HG02610 (cell line): ENCODE data around the gene SEMA5A.

Source experiments
- ATAC-seq: cut with Tn5 transposase; IDR thresholded peaks from one replicate; pipeline ENCODE4 v1.9.1; 2021; ENCODE audit warnings: mild to moderate bottlenecking, moderate library complexity; ENCODE audit not compliant: unreplicated experiment

Gene SEMA5A

DNA sequence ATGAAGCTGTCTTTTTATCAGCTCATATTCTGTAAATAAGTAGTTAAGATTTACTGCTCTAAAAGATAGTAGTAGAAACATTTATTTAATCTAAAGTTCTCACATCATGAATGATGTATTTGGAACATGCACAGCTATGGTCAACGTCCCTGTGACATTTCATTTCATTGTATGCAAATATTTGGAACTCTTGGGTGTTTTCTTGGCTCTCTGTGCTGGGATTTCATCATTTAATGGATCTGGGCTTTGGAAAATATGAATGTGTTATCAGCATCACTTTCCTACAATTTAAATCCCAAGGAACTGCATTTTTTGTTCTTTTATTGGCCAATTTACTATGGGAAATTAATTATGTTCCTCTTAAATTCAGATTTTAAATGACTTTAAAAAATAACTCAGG is 462.9 kb downstream of the SEMA5A start:
- no peak for ATAC-seq

DNA sequence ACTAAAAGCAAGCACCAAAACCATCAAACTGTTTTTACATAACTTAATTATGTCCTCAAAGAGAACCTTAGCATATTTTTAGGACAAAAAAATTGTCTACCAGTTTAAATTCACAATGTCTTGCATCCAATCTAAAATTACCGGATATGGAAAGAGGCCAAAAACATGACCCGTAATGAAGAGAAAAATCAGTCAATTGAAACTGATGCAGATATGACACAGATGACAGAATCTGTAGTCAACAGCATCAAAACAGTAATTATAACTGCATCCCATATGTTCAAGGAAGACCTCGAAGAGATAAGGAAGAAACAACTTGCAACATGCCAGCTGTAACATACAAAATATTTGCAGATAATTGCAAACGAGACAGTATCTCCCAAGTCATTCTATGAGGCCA is 473.2 kb downstream of the SEMA5A start:
- ATAC-seq, result no peak

DNA sequence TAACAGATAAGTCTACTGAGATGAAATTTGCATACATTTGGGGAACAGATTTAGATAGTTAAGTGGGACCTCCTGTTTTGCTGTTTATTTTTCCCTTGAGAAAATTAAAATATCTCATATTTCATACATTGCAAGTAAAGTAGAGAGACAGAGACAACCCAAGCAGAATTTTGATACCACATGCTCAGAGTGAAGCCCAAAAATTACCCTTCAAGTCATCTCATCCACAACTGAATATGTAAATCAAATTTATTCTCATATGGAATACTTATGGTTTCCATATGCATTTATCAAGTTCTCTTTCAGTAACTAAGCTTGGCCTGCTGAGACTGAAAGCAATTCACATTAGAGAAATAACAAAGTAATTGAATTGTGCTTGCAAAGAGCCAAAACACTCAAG is 474.4 kb downstream of the SEMA5A start:
- ATAC-seq, result no peak

DNA sequence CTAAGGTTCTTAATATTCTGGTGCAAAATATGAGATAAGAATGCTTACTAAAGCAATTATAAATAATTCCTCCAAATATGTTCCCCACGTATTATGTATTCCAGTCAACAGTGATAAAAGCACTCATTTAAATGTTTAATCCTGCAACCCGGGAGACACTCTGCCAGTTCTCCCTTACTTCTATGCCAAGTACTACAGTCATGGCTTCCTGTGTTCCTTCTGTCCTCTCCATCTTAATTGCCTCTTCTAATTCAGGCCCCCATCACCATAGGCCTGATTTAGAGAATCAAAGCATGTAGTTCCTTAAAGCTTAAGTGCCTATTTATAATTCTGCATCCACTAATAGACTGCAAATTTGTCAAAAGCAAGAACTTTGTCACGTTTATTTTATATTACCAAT is 474.8 kb downstream of the SEMA5A start:
- ATAC-seq, result no peak

DNA sequence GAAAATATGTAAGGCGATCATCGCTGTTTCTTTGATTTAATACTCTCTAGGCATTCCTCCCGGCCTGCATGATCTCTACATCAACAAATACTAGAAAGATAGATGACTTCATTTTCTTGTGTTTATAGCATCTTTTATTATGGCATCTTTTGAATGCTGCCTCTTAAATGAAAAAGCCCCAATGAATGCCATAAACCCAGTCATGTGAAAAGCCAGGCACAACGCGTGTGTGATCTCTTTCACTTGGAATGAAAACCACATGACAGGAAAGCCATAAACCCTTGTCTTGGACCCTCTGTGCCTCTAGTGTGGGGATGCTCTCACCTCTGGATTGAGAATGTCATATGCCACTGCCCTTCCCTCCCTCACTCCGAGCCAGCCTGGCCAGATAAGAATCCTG is 476.2 kb downstream of the SEMA5A start:
- no peak for ATAC-seq

DNA sequence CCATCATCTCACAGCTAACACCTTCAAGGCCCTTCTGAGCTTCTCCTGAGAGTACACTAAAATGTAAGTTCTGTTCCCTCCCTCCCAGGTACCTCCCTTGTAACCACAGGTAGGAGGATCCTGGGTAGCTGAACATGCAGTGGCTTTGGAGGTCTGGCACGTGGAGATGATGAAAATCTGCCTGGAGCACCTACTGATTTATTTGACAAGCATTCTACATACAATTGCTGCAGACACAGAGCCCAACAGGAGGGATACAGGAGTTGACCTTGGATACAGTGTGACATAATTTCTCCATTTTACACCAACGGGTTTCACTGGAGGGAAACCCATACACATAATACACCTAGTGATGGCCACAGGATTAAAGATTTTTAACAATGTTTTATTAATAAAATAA is 478.7 kb downstream of the SEMA5A start:
- no peak for ATAC-seq

DNA sequence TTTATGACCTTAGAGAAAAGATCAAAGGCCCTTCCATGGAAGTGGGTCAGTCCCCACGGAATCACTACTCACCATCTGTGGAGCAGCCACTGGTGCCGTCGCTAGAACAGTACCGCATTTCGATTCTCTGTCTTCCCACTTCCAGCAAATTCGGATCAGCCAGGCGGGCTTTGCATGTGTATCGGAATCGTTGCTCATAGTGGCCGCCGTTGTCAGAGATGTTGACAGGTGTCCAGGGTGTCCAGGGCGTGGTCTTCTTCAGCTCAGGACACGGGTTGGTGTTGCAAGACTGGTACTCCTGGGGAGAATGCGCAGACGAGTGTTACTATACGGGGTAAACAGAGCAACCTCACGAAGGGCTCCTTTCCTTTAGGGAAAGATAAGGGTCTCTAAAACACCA is 479.5 kb downstream of the SEMA5A start:
- no peak for ATAC-seq

DNA sequence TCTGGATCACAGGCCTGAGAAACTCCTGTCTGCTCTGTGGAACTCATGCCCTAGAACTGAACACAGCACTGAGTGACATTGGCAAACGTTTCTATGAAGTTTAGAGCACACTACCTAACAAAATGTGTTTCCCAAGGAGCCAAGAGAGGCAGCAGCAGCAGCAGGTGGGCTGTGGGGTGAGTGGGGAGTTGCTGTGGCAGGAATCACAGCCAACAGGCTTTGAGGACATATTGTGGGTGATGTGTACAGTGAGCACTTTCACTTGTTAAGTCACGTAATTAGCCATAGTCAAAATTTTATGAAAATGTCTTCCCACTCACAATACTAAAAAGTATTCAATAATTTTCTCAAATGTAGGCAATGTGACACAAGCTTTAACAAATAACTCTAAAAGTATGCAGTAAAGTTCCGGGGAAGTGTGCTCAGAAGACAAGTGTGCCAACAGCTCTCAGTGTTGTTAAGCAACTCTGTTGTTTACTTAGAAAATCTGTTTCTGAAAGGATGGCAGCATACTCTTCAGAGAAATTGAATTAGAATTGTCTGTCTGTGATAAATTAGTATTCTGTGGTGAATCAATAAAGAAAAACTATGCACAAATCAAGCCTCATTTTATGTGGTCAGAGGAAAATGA is 482.1 kb downstream of the SEMA5A start:
- no peak for ATAC-seq

DNA sequence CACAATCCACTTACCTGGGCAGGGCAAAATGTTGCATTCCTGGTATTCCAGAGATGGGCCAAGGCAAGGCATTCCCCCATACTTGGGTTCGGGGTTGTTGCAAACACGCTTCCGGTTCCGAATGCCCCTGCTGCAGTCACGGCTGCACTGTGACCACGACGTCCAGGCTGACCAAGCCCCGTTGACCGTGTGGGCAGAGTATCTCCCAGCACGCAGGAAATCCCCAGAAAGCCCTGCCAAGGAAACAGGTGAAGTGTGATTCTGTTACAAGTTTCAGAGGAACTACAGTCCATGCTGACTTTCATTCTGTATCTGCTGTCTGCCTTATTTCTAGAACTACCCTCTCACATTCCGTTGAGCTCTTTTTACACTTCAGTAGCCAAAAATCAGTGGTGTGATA is 483.0 kb downstream of the SEMA5A start:
- peak; percentile 46 for ATAC-seq

DNA sequence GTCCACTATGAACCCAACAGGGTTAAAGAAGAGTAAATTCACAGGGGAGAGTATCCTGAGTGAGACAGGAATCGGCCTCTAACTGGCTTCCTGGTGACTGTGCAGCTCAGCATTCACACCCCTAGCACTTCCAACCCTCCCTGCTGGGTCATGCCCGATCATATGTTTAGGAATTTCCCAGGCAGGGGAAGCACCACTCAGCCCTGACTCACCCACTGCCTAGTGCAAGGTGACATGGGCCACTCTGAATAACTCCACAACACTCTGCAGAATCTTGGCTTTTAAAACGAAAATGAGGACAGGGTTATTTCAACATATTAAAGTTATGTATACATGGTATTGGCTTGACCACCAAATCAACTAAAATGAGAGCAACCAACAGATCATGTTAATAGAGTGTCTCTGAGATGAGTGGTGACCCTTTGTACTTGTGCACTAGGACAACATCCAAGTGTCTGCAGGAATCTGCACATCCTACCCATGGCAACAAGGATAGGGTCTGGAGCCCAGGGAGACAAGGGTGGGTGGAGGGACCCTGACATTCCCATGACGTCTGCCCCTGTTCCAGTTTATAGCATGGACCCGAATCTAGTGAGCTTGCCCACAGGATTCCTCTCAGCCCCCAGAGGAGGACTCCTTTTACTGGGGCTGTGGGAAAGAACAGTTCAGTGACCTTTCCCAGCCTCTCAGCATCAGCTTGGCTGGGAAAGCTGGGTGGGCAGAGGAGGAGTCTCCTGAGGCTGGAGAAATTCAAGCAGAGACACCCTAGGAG is 485.8 kb downstream of the SEMA5A start:
- peak; percentile 64 for ATAC-seq

DNA sequence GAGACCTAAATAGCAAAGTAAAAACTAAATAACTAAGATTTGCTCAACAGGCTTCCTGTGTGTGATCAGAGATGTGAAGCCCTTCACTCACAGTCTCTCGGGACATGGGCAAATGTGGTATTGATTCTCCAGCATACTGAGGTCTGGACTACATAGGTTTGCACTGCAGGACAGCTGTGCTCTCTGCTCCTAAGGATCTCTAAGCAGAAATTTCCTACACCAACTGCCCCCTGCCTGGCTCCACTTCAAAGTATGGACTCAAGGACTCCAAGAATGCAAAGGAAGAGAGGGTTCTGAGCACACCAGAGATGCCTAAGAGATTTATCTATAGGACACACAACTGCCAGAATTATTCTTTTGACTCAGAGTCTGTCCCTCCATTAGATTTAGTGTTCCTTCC is 487.2 kb downstream of the SEMA5A start:
- no peak for ATAC-seq

DNA sequence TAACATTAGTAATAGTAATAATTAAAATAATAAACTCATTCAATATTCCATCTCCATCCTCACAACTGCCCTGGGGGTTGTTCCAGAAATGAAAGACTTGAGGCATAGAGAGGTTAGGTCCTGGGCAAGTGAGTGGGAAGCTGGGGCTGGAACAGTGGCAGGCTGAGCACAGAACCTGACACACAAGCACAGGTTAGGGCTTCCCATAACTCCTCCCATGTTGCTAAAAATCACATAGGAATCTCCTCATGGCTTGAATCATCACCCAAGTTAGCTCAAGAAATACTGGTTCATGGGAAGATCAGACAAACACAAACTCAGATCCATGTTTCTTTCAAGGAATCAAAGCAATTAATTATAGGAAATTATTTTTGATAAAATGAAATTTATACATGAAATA is 487.7 kb downstream of the SEMA5A start:
- no peak for ATAC-seq

DNA sequence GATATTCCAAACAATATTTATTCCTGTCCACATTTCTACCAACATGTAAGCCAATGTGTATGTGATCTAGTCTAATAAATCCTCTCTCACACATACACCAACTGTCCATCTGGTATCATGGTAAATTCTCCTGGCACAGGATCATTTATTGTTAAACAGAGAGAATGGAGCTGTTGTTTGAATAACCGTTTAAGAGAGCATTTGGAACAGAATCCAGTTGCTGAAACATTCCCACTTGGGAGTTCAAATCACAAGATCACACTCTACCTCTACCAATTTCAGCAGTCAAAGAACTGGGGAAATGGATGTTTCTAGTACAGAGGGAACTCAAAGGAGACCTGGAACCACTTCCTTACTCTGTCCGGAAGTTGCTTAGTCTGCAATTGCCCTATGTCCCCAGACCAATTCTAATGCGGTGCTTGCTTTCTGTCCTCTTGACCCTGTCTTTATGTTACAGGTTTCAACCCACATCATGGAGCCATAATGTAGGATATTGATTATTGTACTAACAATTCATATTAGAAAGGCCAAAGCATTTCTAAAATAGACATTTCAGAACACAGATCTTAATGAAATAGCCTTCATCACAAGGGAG is 488.4 kb downstream of the SEMA5A start:
- no peak for ATAC-seq

DNA sequence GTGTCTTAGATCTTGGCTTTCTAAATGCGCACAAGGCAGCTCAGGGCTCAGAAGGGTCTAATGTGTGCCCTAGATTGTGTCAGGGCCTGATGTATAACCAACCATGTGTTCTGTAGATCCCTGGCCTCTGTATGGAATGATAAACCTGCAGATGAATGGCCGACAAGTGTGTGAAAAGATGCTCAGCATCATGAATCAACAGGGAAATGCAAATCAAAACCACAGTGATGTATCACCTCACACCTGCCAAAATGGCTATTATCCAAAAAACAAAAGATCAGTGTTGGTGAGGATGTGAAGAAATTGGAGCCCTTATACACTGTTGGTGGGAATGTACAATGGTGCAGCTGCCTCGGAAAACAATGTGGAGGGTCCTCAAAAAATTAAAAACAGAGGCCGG is 489.8 kb downstream of the SEMA5A start:
- ATAC-seq, result no peak

DNA sequence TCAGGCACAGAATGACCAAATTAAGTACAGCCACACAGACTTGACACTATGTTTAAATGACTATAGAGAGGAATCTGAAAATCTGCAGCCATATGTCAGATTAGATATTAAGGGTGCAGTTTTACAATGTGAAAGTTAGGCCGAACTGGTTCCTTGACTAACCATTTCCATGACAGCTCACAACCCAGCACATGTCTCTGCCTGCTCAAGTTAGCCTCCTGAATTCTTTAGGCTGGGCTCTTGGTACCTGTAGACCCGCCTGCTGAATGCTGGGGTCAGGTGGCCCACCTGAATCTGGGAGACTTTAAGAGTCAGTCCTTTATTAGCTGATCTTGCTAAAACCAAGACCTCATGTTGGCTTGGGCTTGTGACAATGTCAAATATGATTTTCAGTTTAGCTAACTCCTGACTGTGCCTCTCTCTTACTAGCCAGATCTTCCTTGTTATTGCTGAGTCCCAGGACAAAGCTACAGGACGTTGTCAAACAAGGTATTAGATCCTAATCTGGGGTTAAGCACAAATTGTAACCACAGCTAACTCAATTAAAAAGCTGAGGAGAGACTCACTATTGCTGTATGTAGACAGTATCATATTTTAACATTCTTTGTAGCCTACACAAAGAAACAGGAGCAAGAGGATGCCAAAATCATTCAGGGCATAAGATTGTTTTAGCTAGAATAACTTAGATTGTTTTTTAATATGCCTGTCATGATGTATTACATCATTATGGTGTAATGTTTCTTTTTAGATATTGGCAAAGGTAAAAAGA is 490.9 kb downstream of the SEMA5A start:
- no peak for ATAC-seq

DNA sequence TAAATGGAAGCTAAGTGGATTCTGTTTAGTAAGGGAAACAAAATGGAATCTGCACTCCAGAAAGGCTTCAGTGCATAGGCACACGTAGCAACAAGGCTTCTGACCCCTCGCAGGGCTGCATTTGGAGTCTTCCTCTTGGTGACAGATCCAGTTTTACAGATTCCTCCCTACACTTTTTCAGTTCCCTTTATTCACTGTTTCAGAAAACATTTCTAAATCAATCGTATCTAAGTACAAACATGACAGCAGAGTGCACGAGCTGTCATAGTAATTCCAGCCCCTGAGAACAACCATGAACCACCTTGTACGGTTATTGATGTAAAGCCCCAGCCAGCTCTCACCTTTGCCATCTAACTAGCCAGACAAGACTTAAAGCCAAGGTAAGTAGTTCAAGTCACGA is 491.6 kb downstream of the SEMA5A start:
- no peak for ATAC-seq

DNA sequence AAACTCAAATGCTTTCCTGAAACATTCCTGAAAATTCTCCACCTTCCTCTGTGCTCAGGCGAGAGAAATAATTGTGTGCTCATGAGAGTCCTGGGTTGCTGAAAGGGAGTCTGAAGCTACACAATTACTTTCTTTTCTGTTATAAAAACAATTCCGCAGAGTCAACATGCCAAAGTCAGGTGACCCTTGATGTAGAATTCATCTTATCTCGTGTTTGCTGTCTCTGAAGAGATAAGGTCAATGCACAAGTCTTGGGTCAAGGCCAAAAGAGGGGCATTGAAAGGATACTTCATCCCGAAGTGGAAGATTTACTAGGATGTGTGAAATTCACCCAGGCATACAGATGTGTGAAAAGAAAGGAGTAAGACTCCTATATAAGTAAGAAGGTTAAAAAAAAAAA is 493.5 kb downstream of the SEMA5A start:
- ATAC-seq, result no peak

DNA sequence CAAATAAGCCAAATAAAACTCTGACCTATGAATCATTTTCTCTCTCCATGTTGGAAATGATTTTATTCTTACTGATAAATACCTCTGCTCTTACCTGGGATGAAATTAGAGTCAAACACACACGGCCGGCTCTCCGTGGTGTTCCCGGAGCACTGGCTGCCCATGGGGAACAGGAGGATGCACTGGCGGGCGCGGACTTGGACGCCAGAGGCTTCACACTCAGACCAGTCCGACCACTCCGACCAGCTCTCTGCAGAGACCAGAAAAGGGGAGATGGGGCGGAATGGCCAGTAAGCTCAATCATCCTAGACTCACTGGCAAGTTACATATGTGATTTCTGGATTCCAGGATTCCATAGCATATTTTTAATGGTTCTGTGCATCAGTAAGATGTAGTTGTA is 494.1 kb downstream of the SEMA5A start:
- ATAC-seq, result no peak

DNA sequence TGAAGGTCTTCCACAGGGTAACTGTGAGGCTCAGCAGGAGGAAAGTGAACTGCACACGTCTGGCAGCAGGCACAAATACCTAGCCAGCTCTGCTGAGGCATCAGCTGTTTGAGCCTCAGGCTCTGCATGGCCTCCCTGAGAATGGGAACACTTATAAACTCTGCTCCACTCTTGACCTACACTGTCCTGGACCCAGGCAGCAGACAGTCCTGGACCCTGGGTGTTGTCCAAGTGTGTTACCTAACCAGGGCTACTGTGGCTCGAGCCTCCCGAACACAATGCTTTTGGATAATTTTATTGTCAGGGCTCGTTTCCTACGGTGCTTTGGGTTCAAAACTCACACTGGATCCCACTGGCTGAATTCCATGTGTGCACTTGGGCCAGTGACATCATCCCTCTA is 497.9 kb downstream of the SEMA5A start:
- ATAC-seq, result no peak

DNA sequence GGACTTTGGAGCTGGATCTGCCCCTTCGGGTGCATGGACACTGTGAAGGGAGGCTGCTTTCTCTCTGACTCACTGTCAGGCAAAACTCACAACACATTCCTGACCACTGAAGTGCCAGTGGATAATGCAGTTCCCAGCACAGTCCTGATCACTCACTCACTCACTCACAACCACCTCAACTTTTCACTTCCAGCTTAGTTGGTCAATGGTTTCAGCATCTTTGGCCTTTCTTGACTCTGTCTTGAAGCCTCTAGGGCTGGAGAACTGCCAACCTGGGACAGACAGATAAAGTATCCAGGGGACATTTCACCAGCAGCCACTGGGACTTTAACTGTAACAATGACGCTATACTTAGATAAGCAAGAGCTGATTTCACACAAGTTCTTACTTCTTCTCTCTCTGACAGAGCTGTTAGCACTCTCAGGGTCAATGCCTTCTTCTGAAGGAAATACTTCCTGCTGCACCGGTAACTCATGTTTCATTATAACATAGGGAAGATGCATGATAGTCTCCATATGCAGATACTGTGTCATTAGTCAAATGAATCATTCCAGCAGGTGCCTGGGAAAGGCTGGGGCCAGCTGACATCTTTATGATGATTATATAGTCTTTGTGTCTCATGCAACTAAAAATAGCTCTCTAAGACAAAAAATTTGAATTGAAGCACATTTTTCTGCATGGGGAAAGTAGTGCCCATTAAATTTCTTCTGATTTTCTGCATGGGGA is 499.0 kb downstream of the SEMA5A start:
- ATAC-seq, result no peak

DNA sequence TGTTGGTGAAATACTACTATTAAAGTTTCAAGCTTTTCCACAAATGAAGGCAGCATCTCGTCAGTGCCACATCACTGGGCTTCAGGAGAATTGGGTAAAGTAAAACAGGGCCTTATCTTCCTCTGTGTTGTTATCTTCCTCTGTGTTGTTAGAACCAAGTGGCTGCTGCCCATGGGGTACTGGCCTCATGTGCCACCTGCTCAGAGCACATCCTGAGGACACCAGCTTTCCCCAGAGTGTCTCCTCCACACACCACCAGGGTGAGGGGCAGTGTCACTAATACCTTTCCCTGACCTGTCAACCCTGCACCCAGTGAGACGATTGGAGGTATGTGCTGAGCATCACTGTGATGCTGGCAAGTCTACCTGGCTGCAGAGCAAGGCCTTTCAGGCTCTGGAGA is 499.9 kb downstream of the SEMA5A start:
- ATAC-seq, result no peak
